GM19238 (cell line): Measurements from ENCODE around the gene WEE2.
"Not testable (repeated sequence)": the region's sequence is repeated elsewhere in the genome, so short reads cannot be mapped to it uniquely, and the experiment has no call there.

Experiments used
- DNase-seq: peaks from one replicate; pipeline ENCODE4 v3.0.0; 2011; ENCODE audit warnings: low spot score; ENCODE audit not compliant: insufficient read length

The WEE2 gene

DNA sequence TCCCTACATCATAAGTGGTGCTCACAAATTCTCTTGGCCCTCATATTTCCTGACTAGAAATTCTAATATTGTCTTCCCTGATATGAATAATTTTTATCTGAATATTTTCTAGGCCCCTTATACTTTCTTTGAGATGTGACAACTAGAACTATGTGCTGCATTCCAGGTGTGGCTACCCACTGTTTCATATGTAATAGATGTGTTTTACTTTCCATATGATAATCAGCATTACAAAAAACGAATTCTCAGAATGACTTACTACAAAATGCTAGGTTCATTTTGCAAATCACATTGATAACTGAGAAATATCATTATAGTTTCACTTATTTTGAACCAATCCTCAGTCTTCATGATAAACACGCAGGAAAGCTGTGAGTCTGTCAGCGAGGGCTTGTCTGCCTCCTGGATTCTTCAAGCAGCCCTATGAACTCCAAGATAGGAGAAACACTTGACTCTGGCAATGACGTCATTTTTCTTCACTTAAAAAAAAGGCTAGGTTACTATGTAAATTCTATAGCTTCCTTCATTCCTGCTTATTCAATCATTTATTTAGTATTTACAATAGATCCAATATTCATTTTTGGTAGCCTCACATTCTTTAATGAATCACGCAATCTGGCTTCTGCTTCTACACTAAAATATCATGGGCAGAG is 4.6 kb downstream of the WEE2 start:
- no peak for DNase-seq

DNA sequence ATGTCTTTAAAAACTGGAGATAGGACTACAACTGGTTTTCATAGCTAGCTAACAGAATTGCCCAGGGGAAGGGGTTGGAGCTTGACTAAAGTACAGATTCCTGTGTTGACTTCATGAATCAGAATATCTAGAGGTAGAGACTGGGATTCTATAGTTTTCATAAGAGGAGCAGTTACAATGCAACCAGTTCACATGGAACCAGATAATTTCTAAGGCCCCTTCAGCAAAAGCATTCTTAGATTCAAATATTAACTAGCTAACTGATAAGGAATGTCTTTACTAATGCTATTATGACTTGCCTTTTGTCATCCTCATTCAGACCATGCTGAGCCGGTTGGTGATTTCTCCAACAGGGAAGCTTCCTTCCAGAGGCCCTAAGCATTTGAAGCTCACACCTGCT is 5.7 kb downstream of the WEE2 start:
- DNase-seq = no peak

DNA sequence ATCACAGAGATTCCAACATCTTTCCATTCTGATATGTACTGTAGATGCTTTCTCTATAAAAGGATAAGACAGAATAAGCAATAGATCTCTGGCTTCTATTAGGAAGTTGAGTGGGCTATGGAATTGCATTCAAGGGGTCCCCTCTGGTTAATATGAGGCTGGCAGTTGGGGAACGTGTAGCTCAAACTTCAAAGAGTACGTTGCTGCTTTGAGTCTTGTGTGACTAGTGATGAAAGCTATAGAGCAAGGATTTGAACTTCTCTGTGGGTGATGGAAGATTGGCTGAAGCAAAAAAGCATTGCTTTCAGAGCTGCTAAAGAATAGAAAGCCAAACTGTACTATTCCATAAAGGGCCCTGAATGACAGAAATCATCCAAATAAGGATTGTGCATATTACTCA is 6.4 kb downstream of the WEE2 start:
- no peak for DNase-seq

DNA sequence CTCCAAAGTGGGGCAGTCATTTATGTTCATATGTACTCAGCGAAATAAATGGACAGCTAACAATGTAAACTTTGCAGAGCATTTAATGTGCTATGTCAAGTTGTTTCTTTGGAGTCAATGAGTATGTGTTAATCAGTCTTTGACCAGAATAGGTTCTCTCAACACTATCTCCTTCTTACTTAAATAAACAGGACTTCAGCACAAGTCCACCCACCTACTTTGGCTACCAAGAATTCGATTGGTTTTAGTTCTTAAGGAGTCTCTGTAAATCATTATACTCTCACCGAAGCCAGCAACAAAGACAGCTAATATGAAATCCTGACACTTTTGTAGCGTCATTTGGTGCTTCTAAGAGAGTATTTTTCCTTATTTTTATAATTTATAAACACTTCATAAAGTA is 6.9 kb downstream of the WEE2 start:
- no peak for DNase-seq

DNA sequence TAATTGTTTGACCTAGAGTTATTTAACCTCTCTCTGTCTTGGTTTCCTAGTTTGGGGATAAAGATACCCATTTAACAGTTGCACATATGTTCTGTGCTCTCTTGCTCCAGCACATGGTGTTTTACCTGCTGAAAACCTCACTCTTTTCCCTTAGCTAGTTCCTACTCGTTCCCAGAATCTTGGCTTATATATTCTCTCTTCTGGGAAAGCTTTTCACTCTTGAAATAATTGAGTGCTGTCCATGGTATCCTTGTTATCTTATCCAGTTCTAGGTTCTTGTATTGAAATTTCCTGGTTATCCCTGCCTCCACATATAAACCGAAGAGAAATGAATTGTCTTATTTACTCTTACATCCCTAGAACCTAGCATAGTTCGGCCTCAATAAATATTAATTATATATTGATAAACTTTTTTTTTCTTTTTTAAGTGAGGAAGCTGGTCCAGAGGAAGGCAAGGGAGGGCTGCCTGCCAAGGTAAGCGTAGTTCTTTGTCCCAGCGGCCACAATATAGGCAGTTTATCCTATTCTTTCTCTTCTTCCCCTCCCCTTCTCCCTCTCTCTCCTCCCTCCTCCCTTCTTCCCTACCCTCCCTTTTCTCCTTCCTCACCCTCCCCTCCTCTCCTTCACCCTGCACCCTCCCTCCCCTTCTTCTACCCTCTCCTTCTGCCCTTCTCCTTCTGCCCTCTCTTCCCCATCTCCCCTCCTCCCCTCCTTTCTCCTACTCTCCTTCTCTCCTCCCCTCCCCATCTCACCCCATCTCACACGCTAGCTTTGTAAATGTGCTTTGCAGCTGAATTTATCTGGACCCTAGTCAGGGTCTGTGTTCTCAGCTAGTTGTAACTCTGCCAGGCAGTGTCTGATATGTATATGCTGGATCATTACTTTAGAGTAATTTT is 7.9 kb downstream of the WEE2 start:
- no peak for DNase-seq

DNA sequence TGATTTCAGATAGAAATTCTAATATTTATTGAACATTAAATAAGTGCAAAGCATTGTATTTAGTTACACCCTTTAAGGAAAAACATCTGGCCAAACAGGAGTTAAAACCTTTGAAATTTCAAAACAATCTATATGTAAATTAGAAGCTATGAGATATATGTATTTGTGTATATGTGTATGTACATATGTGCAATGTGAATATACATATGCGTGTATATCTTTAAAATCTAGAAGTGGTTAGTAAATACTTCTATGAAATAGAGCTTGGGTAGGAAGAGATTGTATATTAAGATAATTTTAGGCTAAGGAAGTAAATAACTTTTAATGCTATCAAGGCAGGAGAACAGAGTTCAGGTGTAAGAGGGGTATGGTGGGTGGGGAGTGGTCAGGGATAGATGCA is 9.3 kb downstream of the WEE2 start:
- no peak for DNase-seq

DNA sequence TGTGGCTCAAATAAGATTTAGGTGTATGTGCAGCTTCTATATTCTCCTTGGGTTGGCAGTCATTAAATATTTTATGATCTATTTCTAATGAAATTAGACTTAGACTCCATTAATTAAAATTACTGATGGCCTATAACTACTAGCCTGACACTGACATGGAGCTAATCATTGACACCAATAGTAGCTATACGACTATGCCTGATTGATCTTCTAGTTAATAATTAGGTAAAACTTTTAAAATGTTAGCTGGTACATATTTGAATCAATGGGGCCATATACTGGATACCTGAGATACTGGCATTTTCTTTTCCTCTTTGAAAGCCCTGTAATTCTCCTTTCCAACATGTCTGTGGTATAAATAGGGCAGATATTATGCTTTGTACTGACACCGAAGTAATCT is 14.4 kb downstream of the WEE2 start:
- DNase-seq = no peak

DNA sequence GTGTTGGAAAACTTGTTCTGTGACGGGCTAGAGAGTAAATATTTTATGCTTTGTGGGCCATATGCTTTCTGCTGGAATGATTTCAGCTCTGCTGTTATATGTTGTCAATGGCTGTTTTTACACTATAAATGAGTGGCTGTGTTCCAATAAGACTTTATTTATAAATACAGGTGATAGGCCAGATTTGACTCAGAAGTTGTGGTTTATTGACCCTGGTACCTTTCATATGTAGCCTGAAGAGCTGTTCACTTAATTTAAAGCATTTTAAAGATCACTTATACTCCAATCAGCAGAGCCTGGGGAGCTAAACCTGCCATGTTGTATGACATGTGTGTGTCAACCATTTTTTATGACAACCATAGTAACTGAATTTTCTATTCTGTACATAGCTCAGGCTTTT is 20.9 kb downstream of the WEE2 start:
- DNase-seq = no peak

DNA sequence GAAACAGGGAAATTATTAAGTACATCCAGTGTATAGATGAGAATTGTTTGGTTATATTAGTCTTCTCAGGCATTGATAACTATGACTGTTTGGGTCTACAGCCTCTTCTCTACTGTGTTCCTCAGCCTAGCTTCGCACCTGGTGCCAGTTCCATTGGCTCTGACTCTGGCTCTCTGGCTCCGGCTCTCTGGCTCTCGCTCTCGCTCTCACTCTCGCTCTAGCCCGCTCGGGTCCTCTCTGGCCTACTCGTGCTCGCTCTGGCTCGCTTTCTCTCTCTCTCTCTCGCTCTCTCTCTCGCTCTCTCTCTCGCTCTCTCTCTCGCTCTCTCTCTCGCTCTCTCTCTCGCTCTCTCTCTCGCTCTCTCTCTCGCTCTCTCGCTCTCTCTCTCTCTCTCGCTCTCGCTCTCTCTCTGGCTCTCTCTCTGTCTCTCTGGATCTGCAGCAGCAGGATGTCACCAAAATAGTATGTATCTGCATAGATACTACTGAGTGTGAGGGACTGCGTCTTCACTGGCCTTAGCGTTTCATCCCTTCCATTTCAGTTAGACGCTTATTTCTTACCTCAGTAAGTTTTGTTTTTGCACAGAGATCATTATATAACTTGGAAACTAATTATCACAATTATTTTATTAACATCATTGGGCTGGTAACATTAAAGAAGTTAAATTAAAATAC is 23.5 kb downstream of the WEE2 start:
- DNase-seq = no peak

DNA sequence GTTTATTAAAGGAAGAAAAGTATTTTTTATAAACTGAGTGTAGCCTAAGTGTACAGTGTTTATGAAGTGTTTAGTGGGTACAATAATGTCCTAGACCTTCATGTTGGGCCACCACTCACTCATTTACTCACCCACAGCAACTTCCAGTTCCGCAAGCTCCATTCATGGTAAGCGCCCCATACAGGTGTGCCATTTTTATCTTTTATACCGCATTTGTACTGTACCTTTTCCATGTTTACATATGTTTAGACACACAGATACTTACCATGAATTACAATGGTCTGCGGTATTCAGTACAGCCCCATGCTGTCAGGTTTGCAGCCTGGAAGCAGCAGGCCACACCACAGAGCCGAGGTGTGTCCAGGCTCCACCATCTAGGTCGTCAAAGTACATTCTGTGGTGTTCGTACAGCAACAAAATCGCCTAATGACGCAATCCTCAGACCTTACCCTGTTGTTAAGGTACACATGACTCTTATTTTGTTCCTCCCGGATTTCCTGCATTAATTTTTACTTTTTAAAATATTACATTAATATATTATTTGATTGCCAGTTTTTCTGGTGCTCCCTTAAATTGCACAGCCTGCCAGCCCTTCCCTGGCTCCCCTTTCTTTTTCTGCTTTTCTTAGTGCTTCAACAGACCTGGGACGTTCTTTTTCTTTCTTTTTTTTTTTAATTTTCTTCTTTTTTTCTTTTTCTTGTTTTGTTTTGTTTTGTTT is 29.1 kb downstream of the WEE2 start:
- no peak for DNase-seq

DNA sequence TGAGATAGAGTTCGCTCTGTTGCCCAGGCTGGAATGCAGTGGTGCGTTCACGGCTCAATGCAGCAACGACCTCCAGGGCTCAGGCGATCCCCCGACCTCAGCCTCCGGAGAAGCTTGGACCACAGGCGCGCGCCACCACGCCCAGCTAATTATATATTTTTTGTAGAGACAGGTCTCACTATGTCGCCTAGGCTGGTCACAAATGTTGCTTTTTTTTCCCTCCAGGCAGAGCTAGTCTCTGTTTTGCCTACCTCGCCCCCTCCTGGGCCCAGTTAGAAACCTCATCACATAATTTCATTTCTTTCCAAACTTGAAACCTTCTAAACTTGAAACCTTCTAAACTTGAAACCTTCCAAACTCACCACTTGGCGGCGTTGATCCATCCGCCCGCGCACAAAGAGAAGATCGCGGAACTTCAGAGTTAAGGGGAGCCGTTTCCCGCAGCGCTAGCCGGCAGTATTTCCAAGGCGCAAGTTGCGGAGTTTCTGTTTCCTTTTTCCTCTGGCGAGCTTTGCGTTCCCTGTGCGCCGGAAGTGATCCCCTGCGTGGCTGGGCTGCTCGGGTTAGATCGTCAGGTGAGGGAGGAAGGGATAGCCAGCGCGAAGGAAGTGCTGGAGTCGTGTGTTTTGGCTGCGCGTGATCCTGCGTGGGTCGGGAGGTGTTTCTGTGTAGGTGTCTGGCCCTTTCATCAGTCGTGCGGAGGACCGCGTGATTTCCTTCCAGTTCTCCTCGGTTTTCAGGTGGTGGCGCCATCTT is 29.9 kb downstream of the WEE2 start, which contains the start of gene SSBP1:
TSS of gene SSBP1 (plus strand) at position 523 of the 756 bp plus-strand sequence. CDS start 809 bp downstream, outside the sequence.
- peak; percentile 76 for DNase-seq

DNA sequence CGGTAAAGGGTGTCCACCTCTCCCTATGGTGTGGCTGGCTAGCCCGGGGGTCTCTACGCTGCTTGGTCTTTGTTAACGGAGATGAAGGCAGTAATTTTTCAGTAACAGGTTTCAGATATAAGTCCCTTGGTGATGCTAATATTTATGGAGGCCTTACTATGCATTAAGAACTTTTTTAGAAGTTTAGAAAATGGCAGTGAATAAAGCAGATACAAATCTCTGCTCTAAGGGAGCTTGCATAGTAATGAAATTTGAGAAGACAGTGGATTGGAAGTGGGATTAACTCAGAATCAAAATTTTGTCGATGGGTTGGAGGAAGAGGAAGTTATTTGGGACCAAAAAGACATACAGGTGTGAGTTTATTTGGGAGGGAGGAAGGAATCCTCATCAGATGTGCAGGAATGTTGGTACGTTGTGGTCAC is 30.4 kb downstream of the WEE2 start:
- DNase-seq = no peak

DNA sequence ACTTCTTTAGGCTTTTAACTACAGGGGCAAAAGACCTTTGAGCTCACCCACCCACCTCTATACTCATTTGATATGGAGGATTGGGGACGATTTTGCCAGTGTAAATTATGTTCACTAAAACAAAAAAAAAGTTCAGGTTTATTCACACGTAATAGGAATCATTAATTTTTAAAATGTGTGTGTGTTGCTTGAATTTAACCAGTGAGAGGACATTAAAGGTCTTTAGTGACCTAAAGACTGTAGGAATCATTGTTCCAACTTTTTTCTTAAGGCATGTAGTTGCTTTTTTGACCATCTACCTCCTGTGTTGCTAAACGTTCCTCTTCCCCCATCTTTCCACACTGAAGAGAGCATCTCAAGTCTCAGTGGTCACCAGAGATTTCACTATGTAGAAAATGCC is 31.1 kb downstream of the WEE2 start:
- no peak for DNase-seq

DNA sequence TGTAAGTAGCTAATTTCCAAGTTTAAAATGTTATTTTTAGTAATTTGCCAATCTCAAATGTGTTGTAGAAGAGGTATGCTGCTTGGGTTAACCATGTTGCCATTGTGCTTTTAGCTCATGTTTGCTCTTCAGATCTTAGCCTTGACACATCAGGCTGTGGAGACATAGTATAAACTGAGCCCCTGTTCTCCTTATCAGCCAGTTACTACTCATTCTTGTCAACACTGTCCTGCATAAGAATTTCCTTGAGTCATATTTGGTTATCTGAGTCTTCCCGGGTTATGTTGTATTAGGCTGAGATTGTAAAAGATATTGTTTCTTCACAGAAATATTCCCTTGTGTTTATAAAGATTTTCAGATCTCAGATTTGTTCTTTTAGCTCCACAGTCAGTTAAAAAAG is 34.1 kb downstream of the WEE2 start:
- no peak for DNase-seq

DNA sequence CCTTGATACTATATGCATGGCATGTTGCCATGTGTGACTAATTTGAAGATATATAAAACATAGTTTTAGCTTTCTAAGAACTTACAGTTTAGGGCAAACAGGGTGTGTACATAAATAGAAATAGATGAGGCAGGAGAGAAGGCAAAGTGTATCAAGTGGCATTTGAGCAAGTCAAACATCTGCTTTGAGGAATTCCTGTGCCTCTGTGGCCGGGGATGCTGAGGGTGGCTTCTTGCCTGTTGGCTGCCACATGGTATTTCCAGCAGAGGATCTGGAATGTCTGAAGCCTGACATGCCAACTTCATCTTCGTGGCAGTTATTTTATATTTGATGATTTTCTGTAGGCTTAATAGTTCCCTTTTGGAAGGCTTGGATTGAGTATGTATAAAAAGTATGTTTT is 36.0 kb downstream of the WEE2 start:
- no peak for DNase-seq

DNA sequence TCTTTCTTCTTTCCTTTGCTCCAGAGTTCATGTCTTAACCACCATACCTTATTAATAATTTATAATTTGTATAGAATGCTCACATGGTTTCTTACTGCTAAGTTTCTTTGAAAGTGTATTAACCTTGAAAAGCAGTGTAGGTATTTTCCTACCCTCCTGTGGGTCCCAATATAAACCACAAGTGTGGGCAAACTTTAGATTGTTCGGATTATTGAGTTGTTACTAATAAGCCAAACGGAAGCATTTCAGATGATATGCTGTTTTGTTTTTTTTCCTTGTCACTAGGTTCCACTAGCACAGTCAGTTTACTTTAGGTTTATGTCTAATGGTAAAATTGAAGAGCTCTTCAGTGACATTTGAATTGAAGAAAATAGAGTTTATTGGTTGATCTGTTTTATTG is 40.2 kb downstream of the WEE2 start:
- no peak for DNase-seq

DNA sequence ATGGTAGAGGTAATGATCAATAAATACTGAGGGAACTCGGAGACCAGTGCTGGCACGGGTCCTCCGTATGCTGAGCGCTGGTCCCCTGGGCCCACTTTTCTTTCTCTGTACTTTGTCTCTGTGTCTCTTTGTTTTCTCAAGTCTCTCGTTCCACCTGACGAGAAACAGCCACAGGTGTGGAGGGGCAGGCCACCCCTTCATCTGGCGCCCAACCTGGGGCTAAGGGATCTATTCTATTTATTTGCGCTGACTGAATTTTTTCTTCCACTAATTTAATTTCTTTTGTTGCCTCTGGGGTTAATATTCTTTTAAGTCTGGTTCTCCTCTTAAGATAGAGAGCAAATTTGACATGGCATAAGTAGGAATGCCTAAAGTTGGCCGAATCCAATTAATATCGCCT is 43.8 kb downstream of the WEE2 start:
- DNase-seq = not testable (repeated sequence)

DNA sequence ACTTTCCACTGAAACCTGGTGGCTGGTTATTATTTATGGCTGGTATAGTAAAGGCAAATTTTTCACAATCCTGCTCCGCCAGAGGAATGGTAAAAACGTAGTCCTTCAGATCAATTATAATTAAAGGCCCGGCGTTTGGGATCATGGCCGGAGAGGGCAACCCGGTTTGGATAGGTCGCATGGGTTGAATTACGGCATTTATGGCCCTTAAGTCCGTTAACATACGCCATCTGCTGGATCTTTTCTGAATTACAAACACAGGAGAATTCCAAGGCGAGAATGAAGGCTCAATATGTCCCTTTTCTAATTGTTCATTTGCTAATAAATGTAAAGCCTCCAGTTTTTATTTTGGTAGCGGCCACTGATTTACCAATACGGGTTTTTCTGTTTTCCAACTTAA is 44.5 kb downstream of the WEE2 start:
- no peak for DNase-seq

DNA sequence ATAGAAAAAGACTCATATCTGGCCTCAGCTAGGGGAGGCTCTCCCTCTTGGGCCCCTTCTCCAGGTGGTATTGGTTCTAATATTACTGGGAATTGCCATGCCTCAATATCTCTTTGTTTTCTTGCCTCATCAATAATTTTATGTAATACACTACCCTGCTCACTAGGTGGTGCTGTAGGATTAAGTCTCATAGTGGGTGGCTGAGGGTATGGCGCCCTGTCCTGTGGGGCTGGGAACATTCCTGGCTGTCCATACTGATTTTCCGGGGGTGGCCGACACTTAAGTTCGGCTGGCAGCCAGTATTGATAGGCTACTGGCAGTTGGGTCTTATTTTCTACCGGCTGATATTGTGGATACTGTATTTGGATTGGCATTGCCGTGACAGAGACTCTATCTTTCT is 46.8 kb downstream of the WEE2 start:
- no peak for DNase-seq

DNA sequence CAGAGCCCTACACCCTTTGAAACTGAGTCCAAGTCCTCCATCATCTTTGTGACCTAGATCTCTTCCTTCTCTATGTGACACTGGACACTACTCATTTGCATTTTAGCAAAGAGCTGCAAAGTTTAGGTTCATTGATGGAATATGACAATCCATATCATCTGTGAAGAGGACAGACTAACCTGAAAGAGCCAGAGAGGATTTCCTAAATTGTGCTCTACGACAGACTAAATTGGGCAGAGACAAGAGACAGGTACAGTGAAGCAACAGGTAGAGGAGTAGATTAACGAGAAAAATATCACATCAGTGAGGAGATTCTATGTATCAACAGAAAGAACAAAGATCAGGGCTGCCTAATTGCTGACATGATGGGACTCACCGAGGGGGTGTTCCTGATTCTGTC is 55.6 kb downstream of the WEE2 start, which contains the start of gene TAS2R3:
TSS of gene TAS2R3 (plus strand) at position 301 of the 400 bp plus-strand sequence. CDS start at position 363, 62 bp downstream.
- no peak for DNase-seq
